ENCODE data around the gene UBR1.
A peak's percentile ranks its signal among the peaks of the same experiment; 100 is the strongest.

The UBR1 gene

DNA sequence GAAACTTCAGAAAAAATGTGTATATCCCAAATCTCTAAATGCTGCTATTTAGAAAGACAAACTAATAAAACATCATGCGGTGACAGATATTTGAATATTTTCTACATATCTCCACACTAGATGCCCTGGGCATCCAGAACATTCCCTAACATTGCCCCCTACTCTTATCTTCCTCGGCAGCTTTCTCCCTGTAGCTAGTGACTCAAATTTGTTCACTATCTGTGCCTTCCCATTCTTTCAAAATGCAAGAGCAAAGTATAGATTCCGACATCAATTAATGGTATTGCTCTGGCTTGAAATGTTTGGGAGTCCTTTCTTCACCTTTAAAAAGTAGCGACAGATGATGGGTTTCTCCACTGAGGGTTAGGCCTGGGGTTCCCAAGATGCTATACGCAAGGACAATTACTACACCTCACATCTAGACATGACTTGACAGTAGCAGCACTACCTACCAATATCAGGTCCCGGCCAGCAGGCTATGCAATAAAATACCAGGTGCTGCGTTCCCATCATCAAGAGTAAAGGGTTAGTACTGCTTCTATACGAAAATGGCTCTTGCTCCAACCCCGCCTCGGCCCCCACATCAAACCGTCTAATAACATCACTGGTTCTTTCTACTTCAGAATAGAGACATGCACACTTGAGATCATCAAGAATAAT lies 631 bp downstream of the UBR1 start:
- peak; percentile 7 to 14 for DNase-seq

DNA sequence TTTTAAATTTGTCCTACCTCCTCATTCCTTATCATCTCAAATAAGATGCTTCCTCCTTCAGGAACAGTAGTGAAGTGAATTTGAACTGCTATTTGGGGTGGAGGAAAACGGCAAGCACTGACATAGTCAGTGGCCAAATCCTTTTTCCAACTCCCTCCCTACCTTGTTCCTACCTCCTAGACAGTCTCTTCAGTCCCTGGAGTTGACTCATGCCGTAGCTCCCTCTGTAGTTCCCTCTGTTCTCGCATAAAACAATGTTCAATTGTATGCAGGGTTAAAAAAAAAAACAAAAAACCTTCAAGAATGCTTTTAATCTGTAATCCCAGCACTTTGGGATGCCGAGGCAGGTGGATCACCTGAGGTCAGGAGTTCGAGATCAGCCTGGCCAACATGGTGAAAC lies 1.4 kb downstream of the UBR1 start:
- no peak for DNase-seq

GRCh38 chr15:43103907-43104306 lies 1.9 kb downstream of the UBR1 start:
- DNase-seq: no peak

DNA sequence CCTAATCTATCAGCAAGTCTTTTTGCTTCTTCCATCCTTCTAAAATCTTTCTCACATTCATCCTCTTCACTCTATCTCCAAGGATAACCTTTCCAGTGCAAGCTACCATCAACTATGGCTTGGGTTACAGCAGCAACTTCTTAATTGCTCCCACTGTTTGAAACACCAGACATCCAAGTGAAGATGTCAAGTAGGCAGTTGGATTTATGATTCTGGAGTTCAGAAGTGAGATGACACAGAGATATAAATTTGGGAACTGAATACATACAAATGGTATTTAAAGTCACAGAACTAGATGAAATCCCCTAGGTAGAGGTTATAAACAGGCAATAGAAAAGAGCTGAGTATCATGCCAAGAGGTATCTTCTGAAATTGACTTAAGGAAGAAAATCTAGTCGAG lies 3.7 kb downstream of the UBR1 start:
- no peak for DNase-seq

GRCh38 chr15:43100971-43101370 lies 4.9 kb downstream of the UBR1 start:
- DNase-seq: no peak

DNA sequence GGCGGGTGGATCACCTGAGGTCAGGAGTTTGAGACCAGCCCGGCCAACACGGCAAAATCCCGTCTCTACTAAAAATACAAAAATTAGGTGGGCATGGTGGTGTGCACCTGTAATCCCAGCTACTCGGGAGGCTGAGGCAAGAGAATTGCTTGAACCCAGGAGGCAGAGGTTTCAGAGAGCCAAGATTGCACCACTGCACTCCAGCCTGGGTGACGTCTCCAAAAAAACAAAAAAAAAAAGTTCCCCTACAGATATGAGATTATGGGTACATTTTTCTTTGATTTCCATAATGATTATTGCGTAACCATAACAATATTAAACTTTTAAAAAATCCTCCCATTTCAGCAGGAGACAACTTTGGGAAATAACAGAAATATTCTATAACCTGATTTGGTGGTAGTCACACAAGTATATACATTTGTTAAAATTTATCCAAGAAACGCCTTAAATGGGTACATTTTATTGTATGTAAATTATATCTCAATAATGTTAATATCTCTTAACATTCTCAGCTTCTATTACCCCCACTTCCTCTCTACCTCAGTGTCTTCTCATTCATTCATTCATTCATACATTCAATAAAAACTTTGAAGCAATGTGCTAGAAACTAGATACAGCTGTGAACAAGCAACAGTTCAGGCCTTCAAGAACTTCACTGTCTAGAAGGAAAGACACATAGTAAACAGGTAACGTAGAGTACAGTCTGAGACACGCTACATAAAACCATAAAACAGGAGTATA lies 6.6 kb downstream of the UBR1 start:
- DNase-seq: no peak

GRCh38 chr15:43096411-43096810 lies 9.4 kb downstream of the UBR1 start:
- no peak for DNase-seq

GRCh38 chr15:43095708-43096347 lies 10.0 kb downstream of the UBR1 start:
- no peak for DNase-seq

DNA sequence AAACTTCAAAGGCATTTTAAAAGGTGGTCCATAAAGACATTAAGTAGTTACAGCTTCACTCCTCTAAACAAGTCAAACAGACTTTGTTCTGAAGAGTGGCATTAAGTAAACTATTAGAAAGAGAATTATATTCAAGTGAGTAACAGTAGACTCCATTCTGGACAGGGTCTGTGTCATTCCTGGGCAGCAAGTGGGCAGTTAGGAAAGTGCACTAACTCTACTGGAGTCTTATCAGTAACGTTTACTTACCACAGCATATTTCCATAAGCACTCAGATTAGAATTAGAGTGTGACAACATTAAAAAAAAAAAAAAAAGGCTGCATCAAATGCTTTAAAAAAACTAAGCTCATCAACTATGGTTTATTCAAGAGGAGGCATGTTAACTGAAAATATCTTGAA lies 10.6 kb downstream of the UBR1 start:
- no peak for DNase-seq

GRCh38 chr15:43094416-43095030 lies 11.3 kb downstream of the UBR1 start:
- no peak for DNase-seq

- DNase-seq: no peak
Observed at GRCh38 chr15:43093026-43093425, 12.8 kb downstream of the UBR1 start.

DNA sequence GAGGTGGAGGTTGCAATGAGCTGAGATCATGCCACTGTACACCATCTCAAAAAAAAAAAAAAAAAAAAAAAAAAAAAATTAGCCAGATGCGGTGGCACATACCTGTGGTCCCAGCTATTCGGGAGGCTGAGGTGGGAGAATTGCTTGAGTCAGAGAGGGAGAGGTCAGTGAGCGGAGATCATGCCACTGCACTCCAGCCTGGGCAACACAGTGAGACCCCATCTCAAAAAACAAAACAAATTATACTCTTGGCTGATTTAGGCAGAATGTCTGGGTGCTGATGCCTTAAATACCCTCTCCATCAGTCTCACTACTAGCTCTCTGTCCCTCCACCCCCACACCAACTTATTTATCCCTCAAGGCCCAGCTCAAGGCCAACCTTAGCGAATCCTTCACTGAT lies 14.0 kb downstream of the UBR1 start:
- DNase-seq: no peak

GRCh38 chr15:43086551-43086950 lies 19.3 kb downstream of the UBR1 start:
- DNase-seq: no peak

- DNase-seq: no peak
Observed at GRCh38 chr15:43085921-43086320, 19.9 kb downstream of the UBR1 start.

DNA sequence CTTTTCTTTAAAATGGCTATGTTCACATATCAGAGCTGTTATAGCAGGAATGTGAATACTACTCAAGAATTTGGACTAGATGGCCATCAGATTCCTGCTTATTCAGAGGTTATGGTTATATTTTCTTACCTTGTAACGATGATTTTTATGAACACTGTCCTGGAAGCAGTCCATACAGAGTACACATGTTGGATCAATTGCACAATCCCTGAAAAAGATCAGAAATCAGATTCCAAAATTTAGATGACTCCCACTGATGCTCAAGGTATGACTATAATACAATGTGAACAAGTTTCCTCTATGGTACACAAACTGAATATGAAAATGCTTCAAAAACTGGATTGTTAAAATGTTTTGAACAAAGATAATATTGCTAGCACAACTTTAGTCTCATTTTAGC lies 23.3 kb downstream of the UBR1 start:
- DNase-seq: no peak

DNA sequence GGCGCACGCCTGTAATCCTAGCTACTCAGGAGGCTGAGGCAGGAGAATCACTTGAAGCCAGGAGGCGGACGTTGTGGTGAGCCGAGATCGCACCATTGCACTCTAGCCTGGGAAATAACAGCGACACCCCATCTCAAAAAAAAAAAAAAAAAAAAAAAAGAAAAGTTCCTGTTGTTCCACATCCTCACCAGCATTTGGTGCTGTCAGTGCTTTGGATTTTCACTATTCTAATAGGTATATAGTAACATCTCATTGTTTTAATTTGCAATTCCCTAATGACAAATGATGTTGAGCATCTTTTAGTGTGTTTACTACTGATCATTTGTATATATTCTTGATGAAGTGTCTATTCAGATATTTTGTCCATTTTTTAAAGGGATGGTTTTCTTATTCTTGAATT lies 24.6 kb downstream of the UBR1 start:
- no peak for DNase-seq

DNA sequence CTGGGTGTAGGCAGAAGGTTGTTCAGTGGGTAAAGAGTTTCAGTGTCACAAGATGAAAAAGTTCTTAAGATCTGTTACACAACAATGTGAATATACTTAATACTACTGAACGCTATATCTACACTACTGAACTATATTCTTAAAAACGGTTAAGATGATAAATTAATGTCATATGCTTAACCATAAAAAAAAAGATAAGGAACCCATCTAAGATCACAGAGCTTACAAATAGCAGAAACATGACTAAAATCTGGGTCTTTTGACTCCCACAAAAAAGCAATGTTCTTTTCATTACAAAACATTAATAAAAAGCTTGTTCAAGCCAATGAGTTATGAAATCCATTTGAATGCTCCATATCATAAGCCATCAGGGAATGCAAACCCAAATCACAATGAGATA lies 34.4 kb downstream of the UBR1 start:
- DNase-seq: no peak

- no peak for DNase-seq
Observed at GRCh38 chr15:43070893-43071292, 34.9 kb downstream of the UBR1 start.

- no peak for DNase-seq
Observed at GRCh38 chr15:43070249-43070648, 35.6 kb downstream of the UBR1 start.

DNA sequence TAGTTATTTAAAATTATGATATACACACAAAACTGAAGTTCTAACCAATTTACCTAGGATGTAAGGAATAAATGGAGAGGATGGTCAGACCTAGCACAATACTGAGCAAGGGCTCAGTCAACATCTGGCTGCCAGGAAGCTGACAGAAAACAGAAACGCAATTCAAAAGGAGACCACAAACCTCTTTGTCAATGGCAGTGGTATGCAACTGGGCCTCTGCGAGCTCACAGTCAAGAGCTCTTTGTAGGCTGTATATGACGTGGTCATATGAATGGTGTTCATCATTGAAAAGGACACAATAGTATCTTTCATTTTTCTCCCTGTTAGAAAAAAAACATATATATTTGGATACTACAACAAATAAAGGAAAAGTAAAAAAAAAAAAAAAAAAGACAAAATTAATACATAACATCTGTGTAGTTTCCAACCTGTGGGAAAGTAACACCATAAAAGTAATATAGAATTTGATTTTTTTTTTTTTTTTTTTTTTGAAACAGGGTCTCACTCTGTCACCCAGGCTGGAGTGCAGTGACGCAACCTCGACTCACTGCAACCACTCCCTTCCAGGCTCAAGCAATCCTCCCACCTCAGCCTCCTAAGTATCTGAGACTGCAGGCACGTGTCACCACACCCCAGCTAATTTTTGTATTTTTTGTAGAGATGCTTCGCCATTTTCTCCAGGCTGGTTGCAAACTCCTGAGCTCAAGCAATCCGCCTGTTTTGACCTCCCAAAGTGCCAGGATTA lies 37.9 kb downstream of the UBR1 start:
- DNase-seq: no peak

- no peak for DNase-seq
Observed at GRCh38 chr15:43056696-43057095, 49.1 kb downstream of the UBR1 start.

GRCh38 chr15:43052860-43053259 lies 53.0 kb downstream of the UBR1 start:
- no peak for DNase-seq

DNA sequence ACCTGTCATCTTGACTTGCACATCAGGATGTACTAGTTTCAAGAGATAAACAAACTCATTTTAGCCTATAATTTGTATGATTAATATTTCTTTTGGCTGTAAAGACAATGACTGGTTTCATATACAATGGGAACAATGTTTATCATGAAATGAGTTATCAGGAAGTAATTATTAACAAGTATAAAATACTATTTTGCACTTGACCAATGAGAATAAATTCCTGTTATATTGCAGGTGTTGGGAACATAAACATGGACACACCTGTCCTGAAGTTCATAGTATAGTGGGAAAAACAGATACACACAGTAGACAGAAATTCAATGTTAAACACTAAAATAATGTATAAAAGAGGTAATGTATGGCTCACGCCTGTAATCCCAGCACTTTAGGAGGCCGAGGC lies 56.9 kb downstream of the UBR1 start:
- DNase-seq: no peak

Data from activated CD4-positive, alpha-beta T cell treated with anti-CD3 and anti-CD28 coated beads, Interleukin-2, amount 50 U/mL, for 4 hours (primary cell).